Measurements from ENCODE around the gene RFX8.

The RFX8 gene

DNA sequence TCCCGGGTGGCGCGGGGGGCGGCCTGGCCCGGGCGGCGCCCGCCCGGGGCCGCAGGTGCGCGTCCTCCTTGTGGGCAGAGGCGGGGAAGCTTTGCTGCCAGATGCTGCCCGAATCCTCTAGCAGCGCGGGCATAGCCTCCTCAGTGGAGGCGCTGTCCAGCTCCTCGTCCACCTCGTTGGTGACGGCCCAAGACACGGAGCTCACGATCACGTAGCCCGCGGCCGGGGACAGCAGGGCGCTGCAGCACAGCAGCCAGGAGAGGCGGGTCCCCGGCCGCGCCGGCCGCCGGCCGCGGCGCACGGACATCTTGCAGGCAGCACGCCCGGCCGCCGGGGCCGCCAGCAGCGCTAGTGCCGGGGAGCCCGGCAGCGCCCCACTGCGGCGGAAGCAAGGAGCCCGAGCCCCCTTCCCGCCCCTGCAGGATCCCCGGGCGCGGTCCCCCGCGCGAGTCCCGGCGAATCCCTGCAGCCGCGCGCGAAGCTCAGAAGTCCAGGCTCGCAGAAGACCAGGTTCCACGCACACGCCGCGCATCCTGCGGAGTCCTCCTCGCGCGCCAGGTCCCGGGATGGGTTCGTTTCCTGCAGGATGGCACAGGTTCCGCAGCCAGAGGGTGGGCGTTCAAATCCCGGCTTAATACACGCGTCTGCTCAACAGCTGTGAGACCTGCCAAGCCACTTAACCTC is 87.6 kb downstream of the RFX8 start, which contains the start of gene CREG2 (continued):
- TF ChIP-seq, protein P1, sequence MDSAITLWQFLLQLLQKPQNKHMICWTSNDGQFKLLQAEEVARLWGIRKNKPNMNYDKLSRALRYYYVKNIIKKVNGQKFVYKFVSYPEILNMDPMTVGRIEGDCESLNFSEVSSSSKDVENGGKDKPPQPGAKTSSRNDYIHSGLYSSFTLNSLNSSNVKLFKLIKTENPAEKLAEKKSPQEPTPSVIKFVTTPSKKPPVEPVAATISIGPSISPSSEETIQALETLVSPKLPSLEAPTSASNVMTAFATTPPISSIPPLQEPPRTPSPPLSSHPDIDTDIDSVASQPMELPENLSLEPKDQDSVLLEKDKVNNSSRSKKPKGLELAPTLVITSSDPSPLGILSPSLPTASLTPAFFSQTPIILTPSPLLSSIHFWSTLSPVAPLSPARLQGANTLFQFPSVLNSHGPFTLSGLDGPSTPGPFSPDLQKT (IDR thresholded peaks at IDR 0.05; ENCODE audit: borderline replicate concordance, low read depth, low read length), result no peak

DNA sequence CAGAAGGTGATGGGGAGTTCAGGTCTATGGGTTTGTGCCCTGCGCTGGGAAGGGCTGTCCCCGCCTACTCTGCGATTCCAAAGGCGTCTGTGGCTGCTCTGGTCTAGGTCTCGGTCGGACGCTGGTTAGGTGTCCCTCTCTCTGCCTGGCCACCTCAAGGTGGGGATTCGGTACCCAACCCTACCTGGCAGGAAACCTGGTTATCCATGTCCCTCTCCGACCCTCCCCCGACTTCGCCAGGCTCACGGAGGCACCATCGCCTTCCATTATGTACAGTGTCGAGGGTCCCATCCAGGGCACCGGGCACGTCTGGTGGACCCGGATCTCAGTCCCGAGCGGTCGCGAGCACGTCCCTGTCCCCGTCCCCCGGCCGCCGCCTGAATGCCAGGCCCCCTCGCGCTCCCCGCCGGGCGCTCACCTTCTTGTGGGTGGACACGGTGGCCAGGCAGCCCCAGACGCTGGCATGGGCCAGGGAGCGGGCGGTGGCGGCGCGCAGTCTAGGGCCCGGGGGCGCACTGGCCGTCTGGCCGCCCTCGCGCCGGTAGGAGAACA is 88.2 kb downstream of the RFX8 start:
- Histone ChIP-seq H3K4me3 (ENCODE audit: low read depth, low read length) (peak overlapping the region; percentile 69), H3K9me3 (ENCODE audit: control insufficient read depth, insufficient read depth, low read depth, low read length) (no peaks in the 10 kb centered on the region), H3K36me3 (ENCODE audit: control insufficient read depth in 2 of 2, insufficient read depth in 1 of 2, low read length in 2 of 2) (no peaks in the 10 kb centered on the region), H3K4me1 (ENCODE audit: control insufficient read depth, insufficient read depth, low read length) (no peaks in the 10 kb centered on the region), H3K27ac (ENCODE audit: extremely low read depth, low read depth, low read length) (no peak overlapping the region; the same call in 1 of the 2 replicates)
- ChIA-PET CTCF (interaction anchor here (0.7 to 3.6 kb wide), 20 partner anchors 9 to 78 kb away, joined by 3 to 21 read pairs (median 4); partner anchors contain the start of gene RNF149), POLR2A (interaction anchor here (0.7 kb wide), 1 partner anchor 77 kb away, joined by 7 read pairs; no protein-coding TSS in a partner anchor)
- TF ChIP-seq KLF10 (tag by site-specific recombination; IDR thresholded peaks at IDR 0.05), result no peak
- TF ChIP-seq ZNF777 (tag by site-specific recombination; IDR thresholded peaks at IDR 0.05; ENCODE audit: borderline replicate concordance), result peak; percentile 49; the same call in 1 of the 2 replicates
- TF ChIP-seq ZNF37A (tag by site-specific recombination; IDR thresholded peaks at IDR 0.05), result no peak
- TF ChIP-seq, protein P2, sequence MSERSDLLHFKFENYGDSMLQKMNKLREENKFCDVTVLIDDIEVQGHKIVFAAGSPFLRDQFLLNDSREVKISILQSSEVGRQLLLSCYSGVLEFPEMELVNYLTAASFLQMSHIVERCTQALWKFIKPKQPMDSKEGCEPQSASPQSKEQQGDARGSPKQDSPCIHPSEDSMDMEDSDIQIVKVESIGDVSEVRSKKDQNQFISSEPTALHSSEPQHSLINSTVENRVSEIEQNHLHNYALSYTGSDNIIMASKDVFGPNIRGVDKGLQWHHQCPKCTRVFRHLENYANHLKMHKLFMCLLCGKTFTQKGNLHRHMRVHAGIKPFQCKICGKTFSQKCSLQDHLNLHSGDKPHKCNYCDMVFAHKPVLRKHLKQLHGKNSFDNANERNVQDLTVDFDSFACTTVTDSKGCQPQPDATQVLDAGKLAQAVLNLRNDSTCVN (tag by site-specific recombination; optimal IDR thresholded peaks at IDR 0.05), result peak; percentile 66
- TF ChIP-seq ZNF335 (tag by site-specific recombination; conservative IDR thresholded peaks at IDR 0.05), result peak; percentile 99
- no peak for TF ChIP-seq ZNF660 (tag by site-specific recombination; IDR thresholded peaks at IDR 0.05)
- no peak for TF ChIP-seq ZSCAN16 (tag by site-specific recombination; IDR thresholded peaks at IDR 0.05)
- TF ChIP-seq, protein P3, sequence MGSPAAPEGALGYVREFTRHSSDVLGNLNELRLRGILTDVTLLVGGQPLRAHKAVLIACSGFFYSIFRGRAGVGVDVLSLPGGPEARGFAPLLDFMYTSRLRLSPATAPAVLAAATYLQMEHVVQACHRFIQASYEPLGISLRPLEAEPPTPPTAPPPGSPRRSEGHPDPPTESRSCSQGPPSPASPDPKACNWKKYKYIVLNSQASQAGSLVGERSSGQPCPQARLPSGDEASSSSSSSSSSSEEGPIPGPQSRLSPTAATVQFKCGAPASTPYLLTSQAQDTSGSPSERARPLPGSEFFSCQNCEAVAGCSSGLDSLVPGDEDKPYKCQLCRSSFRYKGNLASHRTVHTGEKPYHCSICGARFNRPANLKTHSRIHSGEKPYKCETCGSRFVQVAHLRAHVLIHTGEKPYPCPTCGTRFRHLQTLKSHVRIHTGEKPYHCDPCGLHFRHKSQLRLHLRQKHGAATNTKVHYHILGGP (tag by site-specific recombination; IDR thresholded peaks at IDR 0.05), result no peak
- TF ChIP-seq ZBTB8A (tag by site-specific recombination; IDR thresholded peaks at IDR 0.05), result peak; percentile 12; the same call in 1 of the 2 replicates
- TF ChIP-seq ZNF239 (tag by site-specific recombination; IDR thresholded peaks at IDR 0.05), result no peak
- no peak for TF ChIP-seq ZNF146 (tag by site-specific recombination; IDR thresholded peaks at IDR 0.05)
- TF ChIP-seq, protein P4, sequence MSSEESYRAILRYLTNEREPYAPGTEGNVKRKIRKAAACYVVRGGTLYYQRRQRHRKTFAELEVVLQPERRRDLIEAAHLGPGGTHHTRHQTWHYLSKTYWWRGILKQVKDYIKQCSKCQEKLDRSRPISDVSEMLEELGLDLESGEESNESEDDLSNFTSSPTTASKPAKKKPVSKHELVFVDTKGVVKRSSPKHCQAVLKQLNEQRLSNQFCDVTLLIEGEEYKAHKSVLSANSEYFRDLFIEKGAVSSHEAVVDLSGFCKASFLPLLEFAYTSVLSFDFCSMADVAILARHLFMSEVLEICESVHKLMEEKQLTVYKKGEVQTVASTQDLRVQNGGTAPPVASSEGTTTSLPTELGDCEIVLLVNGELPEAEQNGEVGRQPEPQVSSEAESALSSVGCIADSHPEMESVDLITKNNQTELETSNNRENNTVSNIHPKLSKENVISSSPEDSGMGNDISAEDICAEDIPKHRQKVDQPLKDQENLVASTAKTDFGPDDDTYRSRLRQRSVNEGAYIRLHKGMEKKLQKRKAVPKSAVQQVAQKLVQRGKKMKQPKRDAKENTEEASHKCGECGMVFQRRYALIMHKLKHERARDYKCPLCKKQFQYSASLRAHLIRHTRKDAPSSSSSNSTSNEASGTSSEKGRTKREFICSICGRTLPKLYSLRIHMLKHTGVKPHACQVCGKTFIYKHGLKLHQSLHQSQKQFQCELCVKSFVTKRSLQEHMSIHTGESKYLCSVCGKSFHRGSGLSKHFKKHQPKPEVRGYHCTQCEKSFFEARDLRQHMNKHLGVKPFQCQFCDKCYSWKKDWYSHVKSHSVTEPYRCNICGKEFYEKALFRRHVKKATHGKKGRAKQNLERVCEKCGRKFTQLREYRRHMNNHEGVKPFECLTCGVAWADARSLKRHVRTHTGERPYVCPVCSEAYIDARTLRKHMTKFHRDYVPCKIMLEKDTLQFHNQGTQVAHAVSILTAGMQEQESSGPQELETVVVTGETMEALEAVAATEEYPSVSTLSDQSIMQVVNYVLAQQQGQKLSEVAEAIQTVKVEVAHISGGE (tag by site-specific recombination; conservative IDR thresholded peaks at IDR 0.05; ENCODE audit: low read depth), result no peak
- no peak for TF ChIP-seq YY1 (tag by site-specific recombination; IDR thresholded peaks at IDR 0.05)
- peak; percentile 78 for TF ChIP-seq ZBTB20 (tag by site-specific recombination; IDR thresholded peaks at IDR 0.05)
- TF ChIP-seq ZNF391 (tag by site-specific recombination; IDR thresholded peaks at IDR 0.05; ENCODE audit: borderline replicate concordance, low read depth), result no peak
- TF ChIP-seq, protein P5, sequence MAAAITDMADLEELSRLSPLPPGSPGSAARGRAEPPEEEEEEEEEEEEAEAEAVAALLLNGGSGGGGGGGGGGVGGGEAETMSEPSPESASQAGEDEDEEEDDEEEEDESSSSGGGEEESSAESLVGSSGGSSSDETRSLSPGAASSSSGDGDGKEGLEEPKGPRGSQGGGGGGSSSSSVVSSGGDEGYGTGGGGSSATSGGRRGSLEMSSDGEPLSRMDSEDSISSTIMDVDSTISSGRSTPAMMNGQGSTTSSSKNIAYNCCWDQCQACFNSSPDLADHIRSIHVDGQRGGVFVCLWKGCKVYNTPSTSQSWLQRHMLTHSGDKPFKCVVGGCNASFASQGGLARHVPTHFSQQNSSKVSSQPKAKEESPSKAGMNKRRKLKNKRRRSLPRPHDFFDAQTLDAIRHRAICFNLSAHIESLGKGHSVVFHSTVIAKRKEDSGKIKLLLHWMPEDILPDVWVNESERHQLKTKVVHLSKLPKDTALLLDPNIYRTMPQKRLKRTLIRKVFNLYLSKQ (tag by site-specific recombination; IDR thresholded peaks at IDR 0.05; ENCODE audit: borderline replicate concordance), result no peak
- no peak for TF ChIP-seq ZNF292 (tag by site-specific recombination; IDR thresholded peaks at IDR 0.05; ENCODE audit: borderline replicate concordance, low read depth)
- no peak for TF ChIP-seq ZNF169 (tag by site-specific recombination; IDR thresholded peaks at IDR 0.05)
- TF ChIP-seq ZNF623 (tag by site-specific recombination; IDR thresholded peaks at IDR 0.05), result no peak
- no peak for TF ChIP-seq ZNF311 (tag by site-specific recombination; IDR thresholded peaks at IDR 0.05; ENCODE audit: borderline replicate concordance)
- no peak for TF ChIP-seq GFI1B (tag by site-specific recombination; IDR thresholded peaks at IDR 0.05)
- TF ChIP-seq, protein P6, sequence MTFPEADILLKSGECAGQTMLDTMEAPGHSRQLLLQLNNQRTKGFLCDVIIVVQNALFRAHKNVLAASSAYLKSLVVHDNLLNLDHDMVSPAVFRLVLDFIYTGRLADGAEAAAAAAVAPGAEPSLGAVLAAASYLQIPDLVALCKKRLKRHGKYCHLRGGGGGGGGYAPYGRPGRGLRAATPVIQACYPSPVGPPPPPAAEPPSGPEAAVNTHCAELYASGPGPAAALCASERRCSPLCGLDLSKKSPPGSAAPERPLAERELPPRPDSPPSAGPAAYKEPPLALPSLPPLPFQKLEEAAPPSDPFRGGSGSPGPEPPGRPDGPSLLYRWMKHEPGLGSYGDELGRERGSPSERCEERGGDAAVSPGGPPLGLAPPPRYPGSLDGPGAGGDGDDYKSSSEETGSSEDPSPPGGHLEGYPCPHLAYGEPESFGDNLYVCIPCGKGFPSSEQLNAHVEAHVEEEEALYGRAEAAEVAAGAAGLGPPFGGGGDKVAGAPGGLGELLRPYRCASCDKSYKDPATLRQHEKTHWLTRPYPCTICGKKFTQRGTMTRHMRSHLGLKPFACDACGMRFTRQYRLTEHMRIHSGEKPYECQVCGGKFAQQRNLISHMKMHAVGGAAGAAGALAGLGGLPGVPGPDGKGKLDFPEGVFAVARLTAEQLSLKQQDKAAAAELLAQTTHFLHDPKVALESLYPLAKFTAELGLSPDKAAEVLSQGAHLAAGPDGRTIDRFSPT (tag by site-specific recombination; IDR thresholded peaks at IDR 0.05), result peak; percentile 32; the same call in 1 of the 2 replicates
- no peak for TF ChIP-seq ZNF112 (tag by site-specific recombination; IDR thresholded peaks at IDR 0.05)
- 0 out of 2 replicates have a peak, but pooled peaks have one; percentile 6 for TF ChIP-seq SCRT2 (tag by site-specific recombination; IDR thresholded peaks at IDR 0.05)

Measured in HEK293 (cell line).